Hindlimb muscle (tissue), 1 donor: ENCODE results near the gene TCAF1. TPM values are rescaled to one million over a fixed set of nuclear protein-coding genes. Genes with fewer than 3 reads are reported as not detected.

ENCODE experiments used
- polyA plus RNA-seq: library from polyadenylated mRNA; unstranded; fragments of 120-200 nt; gene quantifications from one replicate; pipeline ENCODE4 v1.2.1, GENCODE V29; 2013; ENCODE audit not compliant: insufficient read length

Gene TCAF1
- polyA plus RNA-seq, 1 donor, result 188 TPM

Other genes with a start within 250 kb of the TCAF1 start
- not detected for gene CTAGE6, start 144.5 kb downstream of the TCAF1 start, polyA plus RNA-seq
- gene OR2F2, start 33.1 kb upstream of the TCAF1 start, polyA plus RNA-seq, result not detected
- gene OR2F1, start 52.7 kb upstream of the TCAF1 start, polyA plus RNA-seq, result not detected
- not detected for gene OR6B1, start 98.1 kb upstream of the TCAF1 start, polyA plus RNA-seq
- not detected for gene OR2A5, start 146.8 kb upstream of the TCAF1 start, polyA plus RNA-seq
- gene OR2A25, start 167.6 kb upstream of the TCAF1 start, polyA plus RNA-seq, result not detected
- gene OR2A12, start 184.1 kb upstream of the TCAF1 start, polyA plus RNA-seq, result not detected
- not detected for gene OR2A2, start 207.4 kb upstream of the TCAF1 start, polyA plus RNA-seq
- not detected for gene OR2A14, start 221.0 kb upstream of the TCAF1 start, polyA plus RNA-seq